NCI-H446 (cell line): Measurements from ENCODE around the gene ARNT2.

Experiments used
- DNase-seq, 2 experiments: peaks; one replicate each; lab custom pipeline; 2025; lab: John Stamatoyannopoulos, UW

The ARNT2 gene

DNA sequence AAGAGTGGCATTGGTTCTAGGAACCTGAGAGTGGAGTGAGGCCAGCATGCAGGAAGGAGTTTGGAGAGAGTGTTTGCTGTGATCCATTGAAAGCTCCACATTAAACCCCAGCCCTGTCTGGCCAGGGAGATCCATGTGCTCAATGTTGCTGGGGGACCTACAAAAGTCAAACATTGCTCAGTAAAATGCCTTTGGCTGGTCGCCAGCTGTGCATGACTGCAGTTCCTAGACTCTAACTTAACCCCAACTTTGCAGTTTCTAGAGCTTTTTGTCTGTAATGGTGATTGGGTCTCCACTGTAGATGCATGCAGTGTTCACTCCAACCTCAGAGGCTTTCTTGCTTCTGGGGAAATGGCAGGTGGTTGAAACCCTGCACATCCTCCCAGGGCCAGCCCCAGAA lies 191.2 kb downstream of the ARNT2 start:
- DNase-seq = no peak

DNA sequence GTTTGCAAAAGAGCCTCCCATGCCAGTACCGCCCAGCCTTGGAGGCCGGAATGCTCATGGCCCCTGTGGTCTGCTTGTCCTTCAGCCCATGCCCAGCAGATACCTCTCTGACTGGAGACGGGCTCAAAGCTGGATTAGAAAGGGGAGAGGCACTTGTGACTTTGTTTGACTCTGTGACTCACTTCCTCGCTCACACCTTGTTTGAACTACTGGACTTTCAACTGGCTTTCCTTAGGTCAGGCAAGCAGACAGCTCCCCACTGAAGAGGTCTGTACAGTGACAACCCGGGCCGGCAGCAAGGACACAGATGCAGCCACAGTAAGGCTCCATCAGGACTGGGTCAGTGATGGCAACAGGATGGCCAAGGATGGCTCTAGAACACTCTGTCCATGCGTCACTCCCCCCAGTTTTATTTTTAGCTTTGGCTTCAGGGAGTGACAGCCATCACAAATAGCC lies 192.4 kb downstream of the ARNT2 start:
- DNase-seq = no peak

DNA sequence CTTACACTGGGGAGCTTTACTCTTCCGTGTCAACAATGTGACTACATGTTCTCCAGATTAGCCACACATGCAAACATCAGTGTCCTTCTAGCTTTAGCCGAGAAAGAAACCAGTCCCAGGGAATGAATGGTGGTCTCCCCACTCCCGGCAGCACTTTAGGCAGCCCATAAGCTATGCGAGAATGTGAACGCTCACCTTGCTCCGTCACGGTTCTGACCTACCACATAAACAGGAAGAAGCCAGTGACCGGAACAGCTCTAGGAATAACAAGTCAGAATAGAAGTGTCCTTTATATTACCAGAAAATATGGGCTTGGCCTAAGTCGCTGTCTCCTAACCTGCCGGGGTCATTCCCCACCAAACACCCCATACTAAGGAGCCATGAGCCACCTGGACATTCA lies 192.9 kb downstream of the ARNT2 start:
- no peak for DNase-seq

DNA sequence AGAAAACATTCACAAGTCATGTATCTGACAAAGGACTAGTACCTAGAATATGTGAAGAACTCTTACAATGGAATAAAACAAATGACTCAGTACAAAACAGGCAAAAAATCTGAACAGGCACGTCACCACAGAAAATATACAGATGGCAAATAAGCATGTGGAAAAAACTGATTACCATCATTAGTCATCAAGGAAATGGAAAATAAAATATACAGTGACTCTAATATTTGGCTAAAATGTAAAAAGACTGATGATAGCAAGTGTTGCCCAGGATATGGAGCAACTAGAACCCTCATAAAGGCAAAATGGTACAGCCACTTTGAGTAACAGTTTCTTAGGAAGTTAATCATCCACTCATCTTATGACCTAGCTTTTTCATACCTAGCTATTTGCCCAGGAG lies 195.2 kb downstream of the ARNT2 start:
- DNase-seq = no peak

DNA sequence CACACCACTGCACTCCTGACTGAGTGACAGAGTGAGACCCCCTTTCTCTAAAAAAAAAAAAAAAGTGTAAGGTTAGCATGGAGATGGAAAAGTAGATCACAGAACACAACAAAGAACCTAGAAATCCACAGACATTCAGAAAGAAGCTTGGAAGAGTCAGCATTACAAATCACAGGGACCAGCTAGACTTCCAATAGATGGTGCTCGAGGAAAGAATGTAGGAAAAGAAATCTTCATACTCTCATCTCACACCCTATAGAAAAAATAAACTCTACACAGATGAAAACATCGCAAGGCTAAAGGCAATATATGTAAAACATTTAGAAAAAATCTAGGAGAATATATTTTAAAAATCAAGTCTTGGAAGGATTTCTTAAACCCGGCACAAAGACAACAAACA lies 196.4 kb downstream of the ARNT2 start:
- DNase-seq = no peak

DNA sequence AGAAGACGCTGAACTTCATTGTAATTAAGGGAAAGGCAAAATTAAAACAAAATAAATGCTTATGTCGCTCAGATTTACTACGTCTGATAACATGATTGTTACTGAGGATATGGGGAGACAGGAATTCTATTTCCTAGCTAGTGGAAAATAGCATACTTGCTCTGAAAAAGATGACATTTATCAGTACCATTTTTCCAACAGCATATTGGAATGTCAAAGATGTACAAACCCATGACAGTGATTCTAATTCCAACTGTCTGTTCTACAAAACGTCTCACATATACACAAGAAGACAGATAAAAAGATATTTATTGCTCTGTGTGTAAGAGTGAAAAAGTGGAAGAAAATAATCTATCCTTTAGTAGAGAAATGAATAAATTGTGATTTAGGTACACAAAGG lies 197.1 kb downstream of the ARNT2 start:
- no peak for DNase-seq

DNA sequence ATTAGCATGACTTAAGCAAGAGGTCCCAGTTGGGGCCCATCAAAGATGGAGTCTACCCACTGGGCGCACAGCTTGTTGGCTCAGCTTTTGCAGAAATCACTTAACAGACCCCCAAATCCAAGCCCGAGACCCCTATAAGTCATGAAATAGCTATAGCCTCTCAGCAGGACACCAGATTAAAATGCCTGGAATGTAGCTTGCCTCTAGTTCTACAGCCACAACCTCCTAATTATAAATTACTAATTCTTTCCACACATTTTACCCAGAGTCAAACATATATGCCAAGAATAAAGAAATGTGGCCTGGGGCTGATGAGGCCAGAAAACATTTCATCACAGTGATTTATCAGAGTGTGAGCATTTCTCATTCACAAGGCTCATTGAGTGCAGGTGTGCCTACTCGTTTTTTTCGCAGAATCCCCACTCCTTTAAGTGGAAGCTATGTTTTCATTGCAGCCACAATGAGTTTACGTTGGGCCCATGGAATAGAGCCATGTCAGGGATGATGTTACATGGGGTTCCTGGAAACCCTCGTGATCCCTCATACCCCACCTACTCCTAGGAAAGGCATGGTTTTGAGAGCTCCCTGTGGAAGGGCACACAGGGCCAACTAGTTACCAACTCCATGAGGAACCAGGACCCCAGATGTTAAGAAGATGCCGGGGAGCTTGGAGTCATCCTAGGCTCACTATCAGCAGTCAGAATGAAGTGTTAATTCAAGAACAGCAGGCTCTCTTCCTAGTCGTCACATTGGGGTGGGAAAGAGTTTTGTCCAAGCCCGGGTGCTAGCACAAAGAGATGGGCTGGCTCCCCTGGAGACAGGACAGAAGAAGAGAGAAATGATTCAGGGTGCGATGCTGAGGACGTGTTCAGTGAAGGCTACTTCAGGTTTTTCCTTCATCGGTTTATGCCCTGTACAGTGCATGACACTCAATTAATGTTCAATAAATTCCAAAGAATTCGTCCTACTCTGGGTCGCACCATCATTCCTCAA lies 200.7 kb downstream of the ARNT2 start:
- no peak for DNase-seq

DNA sequence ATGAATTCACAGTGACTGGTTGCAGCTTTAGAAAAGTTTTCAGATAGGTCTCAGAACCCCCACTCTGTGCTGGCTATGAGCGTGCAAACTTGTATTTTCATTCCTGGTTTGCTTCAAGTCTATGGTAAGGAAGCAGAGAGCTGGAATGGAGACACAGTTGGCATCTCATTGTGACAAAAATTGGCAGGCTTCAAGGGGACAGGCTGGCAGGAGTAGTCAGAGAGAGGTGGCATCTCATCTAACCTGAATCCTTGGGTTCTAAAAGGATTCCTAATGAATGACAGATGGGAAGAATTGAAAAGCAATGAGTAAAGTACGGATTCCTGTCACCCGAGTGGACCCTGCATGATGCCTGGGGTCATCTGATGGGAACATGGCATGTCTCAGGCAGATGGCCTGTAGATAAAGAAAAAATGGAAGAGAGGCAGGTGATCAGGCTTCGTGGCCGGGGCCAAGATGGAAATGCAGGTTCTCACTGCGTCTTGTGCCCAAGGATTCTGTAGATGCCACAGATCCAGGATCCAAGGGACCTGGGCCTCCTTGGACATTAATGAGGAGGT lies 201.5 kb downstream of the ARNT2 start:
- DNase-seq = no peak

DNA sequence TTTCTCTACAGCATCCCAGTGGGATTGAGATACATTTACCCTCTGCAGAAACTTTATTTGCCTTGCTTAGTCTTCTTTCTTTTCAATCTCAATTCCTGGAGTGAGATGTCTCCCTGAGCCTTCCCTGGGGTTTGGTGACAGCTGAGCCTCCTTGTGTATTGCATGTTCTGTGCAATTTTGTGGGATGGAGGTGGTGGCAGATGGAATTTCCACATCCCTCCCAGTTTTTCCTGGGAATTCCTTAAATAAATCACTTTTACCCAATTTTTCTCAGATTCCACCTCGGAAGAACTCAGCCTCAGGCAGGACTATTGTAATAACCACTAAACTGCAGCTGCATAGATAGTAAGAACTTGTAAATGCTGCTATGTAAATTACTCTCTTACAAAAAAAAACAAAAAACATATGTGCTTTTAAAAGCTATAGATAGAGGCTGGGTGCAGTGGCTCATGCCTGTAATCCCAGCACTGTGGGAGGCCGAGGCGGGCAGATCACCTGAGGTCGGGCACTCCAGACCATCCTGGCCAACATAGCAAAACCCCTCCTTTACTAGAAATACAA lies 202.4 kb downstream of the ARNT2 start:
- no peak for DNase-seq

DNA sequence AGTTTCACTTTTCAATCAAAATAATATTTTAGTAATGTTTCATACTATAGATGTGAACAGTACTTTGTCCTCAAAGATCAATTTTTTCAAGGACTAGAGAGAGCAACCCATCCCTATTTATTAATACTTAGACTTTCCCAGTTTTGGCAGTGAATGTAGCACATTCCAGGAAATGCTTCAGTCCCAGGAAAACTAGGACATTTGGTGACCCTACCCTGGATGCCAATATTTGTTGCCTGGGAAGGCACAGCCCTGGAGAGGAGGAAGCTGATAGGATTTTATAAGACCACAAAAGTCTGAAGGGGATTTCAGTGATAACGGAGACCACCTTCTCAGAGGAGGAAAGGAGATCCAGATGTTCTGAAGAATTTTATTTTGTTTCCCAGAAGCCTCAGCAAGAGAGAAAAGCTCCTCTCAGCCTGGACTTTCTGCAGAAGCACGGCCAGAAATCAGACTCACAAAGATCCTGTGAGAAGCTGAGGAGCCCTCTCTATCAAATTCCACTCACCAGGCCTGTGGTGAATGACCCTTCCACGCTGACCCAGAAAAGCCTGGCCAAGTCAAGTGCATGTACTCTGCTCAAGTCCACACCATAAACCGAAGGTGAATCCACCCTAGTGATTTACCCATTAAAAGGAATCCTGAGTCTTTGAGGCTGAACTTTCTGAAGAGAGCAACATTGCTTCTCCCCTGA lies 203.3 kb downstream of the ARNT2 start:
- DNase-seq = no peak

DNA sequence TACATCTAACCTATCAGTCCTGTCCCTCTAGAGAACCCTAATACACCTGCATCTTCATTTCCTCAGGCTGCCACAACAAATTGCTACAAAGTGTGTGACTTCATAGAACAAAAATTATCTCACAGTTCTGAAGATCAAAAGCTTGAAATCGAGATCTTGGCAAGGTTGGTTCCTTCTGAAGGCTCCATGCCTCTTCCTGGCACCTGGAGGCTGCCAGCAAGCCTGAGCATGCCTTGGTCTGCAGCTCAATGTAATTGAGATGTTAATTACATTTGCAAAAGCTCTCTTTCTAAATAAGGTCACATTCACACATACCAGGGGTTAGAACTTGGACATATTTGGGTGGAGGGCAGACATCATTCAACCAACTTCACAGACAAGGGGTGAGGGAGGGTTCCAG lies 204.5 kb downstream of the ARNT2 start:
- DNase-seq = peak; percentile 87 to 88

DNA sequence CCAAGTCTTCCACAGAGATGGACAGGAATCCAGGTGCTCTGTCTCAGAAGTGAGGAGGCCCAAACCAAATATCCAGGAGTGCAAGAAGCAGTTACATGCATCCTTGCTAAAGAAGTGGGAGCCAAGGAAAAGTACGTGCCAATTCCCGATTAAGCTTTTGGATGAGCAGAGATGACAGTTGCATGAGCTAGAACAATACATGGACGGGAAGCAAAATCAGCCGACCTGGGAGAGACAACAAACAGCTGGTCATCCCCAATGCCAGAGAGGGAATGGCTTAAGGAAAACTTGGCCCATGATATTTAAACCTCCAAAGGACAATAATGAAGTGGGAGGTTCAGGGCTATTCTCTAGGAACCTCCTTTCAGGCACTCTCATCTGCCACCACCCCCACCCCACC lies 204.9 kb downstream of the ARNT2 start:
- peak; percentile 94 for DNase-seq

DNA sequence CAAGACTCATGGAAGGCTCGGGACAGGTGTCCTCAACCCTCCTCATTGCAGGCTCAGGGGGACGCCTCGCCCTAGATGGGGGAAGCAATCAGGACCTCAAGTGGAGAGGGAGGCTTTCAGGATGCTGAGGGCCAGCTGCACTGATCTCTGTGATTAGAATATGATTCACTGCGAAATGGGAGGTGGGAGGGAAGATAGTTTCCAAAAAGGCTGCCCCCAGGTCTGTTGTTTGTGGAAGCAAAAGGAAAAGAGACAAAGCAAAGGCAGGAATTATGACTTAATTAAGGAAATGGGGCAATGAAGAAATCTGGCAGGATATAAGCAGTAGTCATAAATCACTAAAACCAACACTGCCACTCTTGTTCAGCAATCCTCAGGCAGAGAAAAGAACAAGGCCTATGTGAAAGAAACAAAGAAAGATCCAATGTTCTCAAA lies 205.3 kb downstream of the ARNT2 start:
- DNase-seq = peak; percentile 88 to 91

DNA sequence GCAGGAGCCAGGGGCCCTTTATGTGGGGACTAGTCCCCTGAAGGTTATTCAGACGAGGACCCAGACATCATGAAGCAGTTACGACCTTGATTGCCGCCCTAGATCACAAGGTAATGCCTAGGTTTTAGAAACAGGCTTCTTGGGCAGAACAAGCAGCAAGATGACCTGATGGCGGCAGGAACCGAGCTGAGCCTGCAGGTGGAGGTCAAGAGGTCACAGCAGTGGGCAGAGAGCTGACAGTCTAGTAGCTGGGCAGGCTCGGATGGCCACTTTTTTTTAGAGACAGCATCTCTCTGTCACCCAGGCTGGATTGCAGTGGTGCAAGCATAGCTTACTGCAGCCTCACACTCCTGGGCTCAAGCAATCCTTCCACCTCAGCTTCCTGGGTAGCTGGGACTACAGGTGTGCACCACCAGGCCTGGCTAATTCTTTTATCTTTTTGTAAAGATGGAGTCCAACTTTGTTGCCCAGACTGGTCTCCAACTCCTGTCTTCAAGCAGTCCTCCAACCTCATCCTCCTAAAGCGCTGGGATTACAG lies 207.4 kb downstream of the ARNT2 start:
- no peak for DNase-seq

DNA sequence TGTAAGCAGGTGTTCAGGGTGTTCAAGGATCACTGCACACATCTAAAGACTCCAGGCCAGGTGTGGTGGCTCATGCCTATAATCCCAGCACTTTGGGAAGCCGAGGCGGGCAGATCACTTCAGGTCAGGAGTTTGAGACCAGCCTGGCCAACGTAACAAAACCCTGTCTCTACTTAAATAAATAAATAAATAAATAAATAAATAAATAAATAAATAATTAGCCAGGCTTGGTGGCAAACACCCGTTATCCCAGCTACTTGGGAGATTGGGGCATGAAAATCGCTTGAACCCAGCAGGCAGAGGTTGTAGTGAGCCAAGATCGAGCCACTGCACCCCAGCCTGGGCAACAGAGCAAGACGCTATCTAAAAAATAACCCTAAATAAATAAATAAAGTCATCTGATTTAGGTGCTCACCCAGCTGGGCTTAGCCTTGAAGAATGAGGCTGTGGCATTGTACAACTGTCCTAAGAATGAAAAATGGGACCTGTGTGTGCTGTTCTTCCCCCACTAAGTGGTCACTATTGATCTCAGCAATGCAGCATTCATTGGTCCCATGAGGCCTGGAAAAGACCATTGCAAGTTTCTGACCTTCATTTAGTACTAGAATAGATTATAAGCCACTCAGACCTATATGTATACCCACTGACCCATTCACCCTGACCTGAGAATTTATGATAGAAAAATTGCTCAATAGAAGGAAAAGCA lies 208.1 kb downstream of the ARNT2 start:
- DNase-seq = no peak

DNA sequence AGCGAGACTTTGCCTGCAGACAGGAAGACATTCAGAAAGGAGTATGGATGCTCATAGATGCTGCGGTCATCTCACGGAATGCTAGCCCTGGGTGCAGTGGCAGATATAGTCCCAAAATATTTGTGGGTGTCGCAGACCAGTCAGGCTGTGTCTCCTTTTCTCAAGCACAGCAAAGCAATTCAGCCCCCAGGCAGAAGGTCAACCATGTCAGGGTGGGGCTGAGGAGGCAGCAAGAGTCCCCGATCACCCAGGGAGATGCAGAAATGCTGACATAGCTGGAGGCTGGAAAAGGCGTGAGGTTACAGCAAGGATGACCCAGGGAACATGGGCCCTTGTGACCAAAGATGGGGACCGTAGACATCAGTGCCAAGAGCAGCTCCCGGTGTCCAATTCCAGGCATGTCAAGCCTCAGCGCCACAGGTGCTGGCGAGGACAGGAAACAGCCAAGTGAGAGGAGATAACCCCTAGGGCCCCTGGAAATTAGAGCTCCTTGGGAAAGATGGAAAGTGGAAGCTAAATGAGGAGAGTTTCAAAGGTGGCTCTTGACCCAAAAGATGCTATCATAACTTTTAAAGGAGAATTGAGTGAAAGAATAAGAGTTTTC lies 209.7 kb downstream of the ARNT2 start:
- no peak for DNase-seq

DNA sequence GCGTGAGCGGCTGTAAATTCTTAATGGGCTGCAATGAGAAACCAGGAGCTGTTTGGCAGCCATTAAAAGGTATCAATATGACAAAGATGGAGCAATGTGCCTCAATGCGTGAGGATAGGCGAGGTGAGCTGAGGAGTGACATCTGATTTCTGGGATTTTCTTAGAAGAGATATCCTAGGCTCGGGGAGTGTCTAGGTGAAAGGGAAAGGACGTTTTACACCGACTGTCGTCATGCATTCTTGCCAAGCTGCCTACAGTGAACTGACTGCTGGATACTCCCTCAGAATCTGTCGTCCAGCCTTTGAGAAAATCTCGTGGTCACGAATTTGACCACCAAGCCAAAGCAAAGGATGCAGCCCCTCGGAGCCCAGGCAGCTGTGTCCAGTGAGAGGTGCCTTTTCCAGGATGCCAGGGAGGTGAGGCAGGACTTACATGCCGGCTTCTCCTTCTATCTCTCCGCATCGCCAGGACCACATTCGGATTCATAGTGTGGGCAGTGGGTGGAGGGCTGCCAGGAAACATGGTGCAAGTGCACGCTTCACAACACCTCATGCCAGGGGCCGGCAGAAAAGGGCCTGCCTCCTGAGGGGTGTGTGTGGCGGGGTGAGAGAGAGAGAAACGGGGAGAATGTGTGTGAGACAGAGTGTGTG lies 210.7 kb downstream of the ARNT2 start:
- no peak for DNase-seq

DNA sequence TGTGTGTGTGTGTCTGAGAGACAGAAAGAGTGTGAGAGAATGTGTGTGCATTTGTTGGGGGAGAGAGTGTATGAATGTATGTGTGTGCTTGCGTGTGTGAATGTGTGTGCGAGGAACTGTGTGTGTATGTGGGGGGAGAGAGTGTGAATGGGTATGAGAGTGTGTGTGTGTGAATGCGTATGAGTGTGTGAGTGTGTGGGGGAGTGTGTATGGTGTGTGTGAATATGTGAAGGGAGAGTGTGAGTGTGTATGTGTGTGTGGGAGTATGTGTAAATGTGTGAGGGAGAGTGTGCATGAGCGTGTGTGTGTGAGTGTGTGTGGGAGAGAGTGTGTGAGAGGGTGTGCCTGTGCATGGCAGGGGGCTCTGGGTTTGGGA lies 211.2 kb downstream of the ARNT2 start:
- no peak for DNase-seq

DNA sequence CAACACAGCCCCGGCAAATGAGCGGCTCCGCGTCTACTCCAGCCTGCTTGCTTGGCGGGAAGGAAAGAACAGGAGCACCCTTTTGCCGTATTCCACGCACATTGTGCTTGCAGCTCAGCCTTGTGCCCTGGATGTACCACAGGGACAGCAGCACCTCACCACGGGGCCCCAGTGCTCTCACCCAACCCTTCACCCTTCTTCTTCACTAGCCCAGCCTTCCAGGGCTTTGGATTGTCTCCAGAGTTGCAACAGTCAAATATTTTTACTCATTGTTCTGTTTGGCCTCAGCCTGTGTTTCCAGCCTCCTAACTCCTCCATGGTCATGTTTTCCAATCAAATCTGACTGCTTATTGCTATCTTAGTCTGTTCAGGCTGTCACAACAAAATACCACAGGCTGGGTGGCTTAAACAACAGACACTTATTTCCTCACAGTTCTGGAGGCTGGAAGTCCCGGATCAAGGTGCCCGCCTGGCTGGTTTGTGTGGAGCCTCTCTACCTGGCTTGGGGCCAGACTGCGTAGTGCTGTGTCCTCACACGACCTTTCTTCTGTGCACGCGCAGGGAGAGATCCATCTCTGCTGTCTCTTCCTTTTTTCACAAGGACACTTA lies 211.7 kb downstream of the ARNT2 start:
- DNase-seq = peak; percentile 80 to 92
